Smooth muscle cell of the brain vasculature (primary cell): ENCODE results near the gene TBATA.
"Not testable (repeated sequence)": the region's sequence is repeated elsewhere in the genome, so short reads cannot be mapped to it uniquely, and the experiment has no call there.

Experiments used
- DNase-seq: peaks from one replicate; pipeline ENCODE4 v3.0.0-alpha.2; 2012; ENCODE audit warnings: low read depth, low spot score

TBATA gene

GRCh38 chr10:70779511-70780369 lies 5.4 kb downstream of the TBATA start:
- DNase-seq = no peak

GRCh38 chr10:70779088-70779487 lies 6.1 kb downstream of the TBATA start:
- DNase-seq = no peak

GRCh38 chr10:70778267-70778924 lies 6.8 kb downstream of the TBATA start:
- DNase-seq = no peak

- DNase-seq = no peak
Observed at GRCh38 chr10:70777063-70777875, 7.9 kb downstream of the TBATA start.

DNA sequence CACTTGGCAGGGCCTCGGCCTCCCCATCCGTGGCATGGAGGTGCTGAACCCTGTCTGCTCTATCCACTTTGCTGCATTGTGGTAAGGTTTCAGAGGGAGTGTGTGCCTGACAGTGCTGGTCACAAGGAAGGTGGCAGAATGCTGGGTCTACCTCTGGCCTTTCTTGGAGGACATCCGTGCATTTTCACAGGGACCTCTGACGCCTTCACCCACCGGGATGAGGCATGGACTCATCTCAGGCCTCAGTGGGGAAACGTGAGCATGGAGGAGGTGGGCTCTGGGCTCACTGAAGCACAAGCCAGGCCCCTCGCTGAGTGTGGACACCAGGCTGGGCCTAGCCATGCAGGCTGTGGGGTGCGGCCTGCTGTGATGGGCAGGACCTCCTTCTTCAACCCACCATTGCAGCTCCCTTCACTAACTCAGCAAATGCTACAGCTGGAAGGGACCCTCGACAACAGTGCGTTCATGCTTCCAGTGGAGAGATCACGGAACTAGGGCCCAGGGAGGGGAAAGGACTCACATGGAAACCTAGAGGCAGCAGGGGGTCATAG lies 8.6 kb downstream of the TBATA start:
- DNase-seq = no peak

DNA sequence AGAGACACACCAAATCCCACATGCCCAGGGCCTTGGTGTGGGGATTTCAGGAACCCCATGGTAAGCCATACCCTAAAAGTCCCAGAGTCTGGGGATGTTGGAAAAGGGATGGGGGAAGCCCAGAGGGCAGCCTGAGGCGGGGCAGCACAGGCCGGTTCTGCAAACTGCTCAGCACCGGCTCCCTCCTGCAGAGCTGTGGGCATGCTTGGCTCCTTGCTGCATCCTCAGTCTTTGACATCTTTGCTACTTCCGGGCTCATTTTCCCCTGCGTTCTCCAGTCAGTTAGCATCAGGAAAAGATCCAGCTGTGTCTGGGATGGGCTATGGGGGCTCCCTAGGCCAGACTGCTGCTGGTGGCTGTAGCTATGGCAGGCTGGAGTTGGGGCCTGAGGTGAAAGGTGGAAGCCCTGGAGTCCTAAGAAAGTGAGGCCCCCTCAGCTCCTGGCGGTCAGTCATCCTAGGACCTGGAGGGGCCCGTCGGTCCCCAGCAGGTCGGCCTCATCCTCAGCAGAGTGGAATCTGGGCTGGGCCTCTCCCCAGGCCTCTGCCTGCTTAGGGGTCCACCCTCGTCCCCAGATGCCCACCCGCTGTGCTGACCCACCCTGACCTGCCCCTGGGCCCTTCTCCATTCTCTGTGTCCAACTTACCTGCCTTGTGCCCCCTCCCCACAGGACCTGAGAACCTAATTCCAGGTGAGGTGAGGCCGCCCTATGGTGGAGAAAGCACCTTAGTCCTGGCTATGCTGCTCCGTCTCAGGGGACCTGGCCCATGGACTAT lies 9.3 kb downstream of the TBATA start:
- no peak for DNase-seq

- DNase-seq = no peak
Observed at GRCh38 chr10:70774810-70775678, 10.1 kb downstream of the TBATA start.

DNA sequence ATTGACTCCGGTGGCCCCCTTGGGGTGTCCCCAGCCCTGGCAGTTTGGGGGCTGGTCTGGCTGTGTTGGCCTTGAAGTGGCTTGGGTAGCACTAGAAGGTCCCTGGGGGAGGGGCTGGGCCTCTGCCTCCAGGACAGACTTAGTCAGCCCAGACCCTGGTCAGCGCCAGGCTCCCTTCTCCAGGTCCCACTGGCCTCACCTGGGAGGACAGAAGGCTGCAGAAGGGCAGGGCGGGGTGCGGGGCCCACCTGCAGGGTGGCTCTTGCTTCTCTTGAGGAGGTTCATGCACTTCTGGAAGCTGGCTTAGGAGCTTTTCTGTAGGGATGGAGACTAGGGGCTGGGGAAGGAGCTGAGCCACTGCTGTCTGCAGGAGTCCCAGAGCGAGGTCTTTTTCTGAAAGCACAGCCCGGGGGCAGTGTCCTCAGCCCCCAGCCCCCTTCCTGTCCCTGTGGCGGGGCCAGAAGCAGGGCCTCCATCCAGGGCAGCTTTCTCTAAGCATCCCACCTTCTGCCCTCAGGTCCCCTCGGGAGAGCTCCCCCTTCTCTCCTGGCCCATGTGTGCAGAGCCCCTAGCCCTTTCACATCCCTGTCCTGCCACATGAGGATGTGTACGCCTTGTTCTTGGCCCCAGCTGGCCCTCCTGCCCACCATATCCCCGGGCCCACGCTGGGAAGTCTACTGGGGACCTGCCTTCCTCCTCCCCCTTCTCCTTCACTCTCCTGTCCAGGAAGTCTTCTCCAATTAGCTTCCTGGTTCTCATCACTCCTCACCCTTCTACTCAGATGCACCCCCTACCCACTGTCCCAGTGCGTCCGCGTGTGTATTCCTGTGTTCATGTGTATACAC lies 11.0 kb downstream of the TBATA start:
- DNase-seq = no peak

DNA sequence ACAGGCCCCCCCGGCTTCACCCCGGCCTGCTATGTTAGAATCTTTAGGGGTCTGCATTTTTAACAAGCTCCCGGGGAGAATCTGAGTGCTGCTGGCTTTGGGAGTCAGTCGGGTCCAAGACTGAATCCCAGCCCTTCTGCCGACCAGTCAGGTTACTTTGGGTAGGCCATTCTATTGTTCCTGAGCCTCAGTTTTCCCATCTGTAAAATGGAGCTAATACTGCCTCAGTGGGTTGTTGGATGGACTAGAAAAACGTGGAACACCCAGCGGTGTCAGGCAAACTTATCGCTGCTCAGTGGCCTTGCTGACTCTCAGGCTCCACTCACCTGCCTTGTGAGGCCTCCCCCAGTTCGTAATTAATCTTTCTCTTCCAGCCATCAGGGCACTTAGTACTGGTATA lies 11.7 kb downstream of the TBATA start:
- no peak for DNase-seq

GRCh38 chr10:70772627-70773026 lies 12.6 kb downstream of the TBATA start:
- no peak for DNase-seq

- no peak for DNase-seq
Observed at GRCh38 chr10:70771311-70772194, 13.6 kb downstream of the TBATA start.

- not testable (repeated sequence) for DNase-seq
Observed at GRCh38 chr10:70770516-70770915, 14.7 kb downstream of the TBATA start.

- DNase-seq = no peak
Observed at GRCh38 chr10:70770001-70770400, 15.2 kb downstream of the TBATA start.

DNA sequence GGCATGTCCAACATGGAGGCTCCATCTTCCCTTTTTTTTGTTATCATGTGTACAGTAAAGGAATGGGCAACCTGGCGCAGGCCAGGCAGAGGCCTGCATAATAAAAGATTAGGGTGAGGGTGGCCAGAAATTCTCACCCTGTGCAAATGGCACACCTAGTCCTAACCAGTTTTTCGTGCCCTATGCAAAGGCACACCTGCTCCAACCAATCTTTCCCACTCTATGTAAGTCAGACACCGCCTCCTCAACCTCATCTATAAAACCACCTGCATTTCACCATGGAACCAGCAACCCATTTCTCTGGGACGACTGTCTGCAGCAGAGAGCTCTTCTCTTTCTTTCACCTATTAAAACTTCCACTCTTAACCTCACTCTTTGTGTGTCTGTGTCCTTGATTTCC lies 16.1 kb downstream of the TBATA start:
- no peak for DNase-seq

DNA sequence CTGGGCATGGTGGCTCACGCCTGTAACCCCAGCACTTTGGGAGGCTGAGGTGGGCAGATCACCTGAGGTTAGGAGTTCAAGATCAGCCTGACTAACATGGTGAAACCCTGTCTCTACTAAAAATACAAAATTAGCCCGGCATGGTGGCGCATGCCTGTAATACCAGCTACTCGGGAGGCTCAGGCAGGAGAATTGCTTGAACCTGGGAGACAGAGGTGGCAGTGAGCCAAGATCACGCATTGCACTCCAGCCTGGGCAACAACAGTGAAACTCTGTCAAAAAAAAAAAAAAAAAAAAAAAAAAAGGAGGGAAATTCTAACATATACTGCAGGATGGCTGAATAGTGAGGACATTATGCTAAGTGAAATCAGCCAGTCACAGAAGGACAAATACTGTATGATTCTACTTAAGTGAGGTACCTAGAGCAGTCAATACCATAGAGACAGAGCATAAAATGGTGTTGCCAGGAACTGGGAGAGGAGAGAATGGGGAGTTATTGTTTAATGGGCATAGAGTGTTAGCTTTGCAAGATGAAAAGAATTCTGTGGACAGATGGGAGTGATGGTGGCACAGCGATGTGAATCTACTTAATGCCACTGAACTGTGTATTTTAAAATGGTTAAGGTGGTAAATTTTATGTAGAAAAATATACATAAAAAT lies 17.0 kb downstream of the TBATA start:
- DNase-seq = not testable (repeated sequence)

GRCh38 chr10:70765794-70766594 lies 19.2 kb downstream of the TBATA start:
- DNase-seq = no peak

- DNase-seq = no peak
Observed at GRCh38 chr10:70763567-70763966, 21.6 kb downstream of the TBATA start.
